NAMALWA (cell line): ENCODE data around the gene SLC35E1.
"Not testable (repeated sequence)": the region's sequence is repeated elsewhere in the genome, so short reads cannot be mapped to it uniquely, and the experiment has no call there.

ENCODE experiments used
- DNase-seq: peaks from one replicate; pipeline ENCODE4 v3.0.0-alpha.2; 2015; ENCODE audit warnings: low spot score

Gene SLC35E1

GRCh38 chr19:16581145-16581970, 9.1 kb upstream of the SLC35E1 start:
- no peak for DNase-seq

GRCh38 chr19:16579381-16579780, 7.2 kb upstream of the SLC35E1 start:
- no peak for DNase-seq

DNA sequence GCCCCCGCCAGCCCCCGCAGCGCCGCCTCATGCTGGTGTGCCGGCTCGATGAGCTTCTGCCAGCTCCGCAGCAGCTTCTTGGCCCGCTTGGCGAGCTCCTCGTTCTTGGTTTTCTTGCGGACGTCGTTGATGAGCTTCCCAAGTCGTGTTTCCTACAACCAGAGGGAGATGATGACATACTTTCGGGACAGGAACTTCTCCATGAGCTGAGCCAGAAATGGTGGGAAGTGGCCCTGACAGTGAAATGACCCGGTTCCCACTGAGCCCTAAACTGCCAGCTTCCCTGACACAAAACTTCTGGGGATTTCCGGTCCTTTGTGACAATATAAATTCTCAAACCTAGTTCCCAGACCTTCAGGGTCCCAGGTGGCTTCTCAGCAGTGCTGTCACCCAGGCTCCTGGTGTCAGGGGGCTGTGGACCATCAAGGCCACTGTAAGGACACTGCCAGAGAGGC, 5.3 kb upstream of the SLC35E1 start:
- no peak for DNase-seq

DNA sequence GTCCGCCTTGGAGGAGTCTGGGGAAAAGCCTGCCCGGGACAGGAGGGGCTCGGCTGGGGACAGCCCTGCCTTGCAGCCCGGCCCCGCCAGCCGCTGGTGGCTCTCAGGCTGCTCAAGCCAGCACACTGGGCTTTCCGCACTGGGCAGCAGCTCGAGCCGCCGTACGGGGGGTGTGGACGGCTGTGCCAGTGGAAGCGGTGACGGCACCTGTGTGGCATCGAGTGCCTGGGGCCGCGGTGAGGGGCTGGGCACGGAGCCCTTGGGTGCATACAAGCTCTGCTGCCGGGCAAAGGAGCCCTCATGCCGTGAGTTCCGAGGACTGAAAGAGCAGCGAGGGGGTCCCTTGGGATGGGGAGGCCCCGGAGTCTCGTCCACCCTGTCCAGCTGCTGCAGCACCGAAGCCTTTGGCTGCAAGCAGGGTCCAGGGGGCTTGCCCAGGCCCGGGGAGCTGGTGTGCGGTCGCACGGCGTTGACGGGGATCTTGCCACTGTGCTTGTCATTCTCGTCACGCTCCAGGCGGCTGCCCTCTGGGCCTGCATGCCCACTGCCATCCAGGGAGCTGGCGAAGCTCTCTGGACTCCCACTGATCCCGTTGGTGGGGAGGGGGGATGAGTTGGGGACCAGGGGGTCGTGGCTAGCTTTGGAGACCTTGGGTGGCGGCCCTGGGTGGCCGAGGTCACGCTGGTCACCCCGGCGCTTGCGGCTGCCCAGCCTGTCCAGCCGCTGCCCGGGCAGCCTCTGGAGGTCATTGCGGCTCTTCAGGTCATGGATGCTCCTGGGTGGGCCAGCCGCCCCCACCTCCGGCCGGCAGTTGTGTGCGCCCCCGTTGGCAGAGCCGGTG, 4.7 kb upstream of the SLC35E1 start:
- DNase-seq = no peak

DNA sequence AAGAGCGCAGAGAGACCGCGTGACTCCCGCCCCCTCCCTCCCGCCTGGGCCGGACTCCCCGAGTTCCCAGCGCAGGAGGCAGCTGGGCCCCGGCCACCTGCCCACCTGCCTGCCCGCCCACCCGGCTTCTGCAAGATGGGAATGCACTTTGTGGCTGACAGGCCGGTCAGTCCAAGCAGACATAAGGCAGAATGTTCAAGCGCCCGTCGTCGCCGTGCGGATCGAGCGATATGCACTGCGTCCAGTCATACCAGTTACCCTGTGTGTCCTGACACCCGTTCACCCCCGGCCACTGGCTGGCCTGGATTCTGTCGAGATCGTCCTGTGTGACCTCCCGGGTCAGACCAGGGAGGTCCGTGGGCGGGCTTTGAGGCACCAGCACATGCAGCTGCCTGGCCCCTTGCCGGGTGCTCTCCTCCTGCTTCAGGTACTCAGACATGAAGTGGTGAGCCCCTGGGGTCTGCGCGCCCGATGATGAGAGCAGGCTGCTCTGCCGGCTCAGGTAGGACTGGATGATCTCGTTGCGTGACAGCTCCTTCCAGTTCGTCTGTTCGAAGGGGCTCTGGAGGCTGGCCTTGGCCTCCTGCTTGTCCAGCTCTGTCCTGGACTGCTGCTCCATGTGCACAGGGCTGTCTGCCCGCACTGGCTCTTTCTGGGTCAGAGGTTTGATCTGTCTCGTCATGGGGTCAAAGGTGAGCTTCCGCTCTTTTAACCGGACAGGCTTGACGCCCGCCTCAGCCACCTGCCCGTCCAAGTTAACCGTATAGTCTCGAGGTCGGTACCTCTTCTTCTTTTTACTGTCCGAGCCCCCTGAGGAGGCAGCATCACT, 3.9 kb upstream of the SLC35E1 start:
- no peak for DNase-seq

DNA sequence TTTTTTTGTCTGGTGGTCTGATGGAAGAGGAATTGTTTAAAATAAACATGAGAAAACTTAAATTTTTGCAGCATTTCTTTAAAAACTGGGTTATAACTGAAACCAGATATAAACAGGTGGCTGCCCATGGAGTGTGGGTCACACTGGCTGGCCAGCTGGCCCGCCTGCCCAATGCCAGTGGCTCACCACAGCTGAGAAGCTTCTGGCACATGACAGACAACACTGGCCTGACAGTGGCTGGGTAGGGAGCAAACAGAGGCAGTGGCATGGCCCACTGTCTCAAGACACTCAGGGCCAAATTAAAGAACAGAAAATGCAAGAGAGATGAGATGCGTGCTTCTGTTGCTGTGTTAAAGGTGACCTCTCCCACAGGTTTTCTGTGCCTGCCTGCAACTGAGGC, 3.1 kb upstream of the SLC35E1 start:
- DNase-seq = no peak

- DNase-seq = peak; percentile 36
These were observed 1.7 kb upstream of the SLC35E1 start for GRCh38 chr19:16573925-16574324.

GRCh38 chr19:16573296-16573695, 1.1 kb upstream of the SLC35E1 start:
- no peak for DNase-seq

- DNase-seq = peak; percentile 63
These were observed 338 bp downstream of the SLC35E1 start for GRCh38 chr19:16571822-16572331.

- DNase-seq = peak; percentile 39
These were observed 932 bp downstream of the SLC35E1 start for GRCh38 chr19:16571283-16571682.

GRCh38 chr19:16569609-16570320, 2.5 kb downstream of the SLC35E1 start:
- DNase-seq = no peak

DNA sequence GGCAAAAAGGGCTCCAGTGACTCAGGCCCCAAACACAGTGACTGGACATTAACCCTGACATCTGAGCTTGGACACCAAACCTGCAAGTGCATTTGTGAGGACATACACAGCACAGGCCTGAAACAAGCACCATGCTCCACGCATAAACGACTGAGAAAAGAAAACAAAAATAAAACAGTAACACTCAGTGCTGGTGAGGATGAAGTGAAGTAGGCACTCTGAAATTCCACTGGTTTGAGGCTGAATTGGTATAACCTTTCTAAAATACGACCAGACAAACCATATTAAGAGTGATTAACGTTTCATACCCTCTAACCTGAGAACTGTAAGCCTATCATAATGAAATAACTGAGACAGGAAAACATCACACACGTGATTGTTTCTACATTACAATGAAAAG, 5.5 kb downstream of the SLC35E1 start:
- DNase-seq = no peak

DNA sequence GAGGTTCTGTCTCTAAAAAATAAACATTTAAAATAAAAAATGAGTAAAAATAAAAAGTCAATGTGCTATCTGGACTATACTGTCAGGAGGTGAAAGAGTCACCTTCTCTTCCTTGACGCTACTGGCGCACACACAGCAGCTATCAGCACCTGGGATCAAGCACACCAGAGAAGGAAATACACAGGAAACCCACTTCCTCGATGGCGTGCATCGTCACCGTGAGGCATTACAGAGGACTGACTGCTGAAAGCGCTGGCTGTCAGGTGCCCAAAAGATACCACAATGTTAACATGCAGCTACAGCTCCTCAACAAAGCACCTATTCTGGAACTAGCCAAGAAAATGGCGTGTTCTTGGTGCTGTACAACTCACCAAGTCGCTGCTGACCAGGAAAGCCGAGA, 6.1 kb downstream of the SLC35E1 start:
- DNase-seq = no peak

DNA sequence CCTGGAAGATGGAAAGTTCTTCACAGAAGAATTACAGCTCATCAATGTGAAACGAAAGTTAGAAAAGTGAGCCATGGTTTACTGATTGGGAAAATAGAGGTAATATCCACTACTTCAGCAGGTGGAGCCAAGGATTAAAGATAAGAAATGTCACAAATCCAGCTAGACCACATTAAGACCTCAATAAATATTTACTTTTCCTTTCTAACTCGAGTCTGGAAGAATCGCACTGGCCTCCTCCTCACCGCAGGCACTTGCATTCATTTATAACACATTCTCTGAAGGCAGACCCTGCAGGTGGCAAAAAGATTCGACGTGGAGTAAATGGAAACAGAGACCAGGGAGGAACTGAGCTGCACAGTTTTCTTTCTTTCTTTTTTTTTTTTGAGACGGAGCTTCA, 7.4 kb downstream of the SLC35E1 start:
- no peak for DNase-seq

- DNase-seq = no peak
These were observed 9.6 kb downstream of the SLC35E1 start for GRCh38 chr19:16562608-16563025.

DNA sequence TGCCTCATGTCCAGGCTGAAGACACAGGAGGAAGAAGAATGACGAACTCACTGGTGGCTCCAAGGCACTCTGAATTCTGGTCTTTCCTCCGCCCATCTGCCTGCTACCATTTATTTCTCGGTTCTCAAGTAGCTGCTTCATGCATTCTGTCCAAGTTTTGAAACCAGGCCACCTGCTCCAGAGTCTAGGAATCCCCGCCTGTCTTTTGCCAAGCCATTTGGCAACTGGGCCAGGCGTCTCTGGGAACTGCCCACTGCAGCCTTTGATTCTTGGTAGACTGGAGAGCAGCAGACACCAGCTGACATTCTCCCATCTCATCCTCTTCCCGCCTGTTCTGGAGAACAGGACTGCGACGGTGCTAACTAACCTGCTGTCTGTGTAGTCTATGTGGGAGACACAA, 10.8 kb downstream of the SLC35E1 start:
- no peak for DNase-seq

GRCh38 chr19:16559780-16560276, 12.4 kb downstream of the SLC35E1 start:
- no peak for DNase-seq

DNA sequence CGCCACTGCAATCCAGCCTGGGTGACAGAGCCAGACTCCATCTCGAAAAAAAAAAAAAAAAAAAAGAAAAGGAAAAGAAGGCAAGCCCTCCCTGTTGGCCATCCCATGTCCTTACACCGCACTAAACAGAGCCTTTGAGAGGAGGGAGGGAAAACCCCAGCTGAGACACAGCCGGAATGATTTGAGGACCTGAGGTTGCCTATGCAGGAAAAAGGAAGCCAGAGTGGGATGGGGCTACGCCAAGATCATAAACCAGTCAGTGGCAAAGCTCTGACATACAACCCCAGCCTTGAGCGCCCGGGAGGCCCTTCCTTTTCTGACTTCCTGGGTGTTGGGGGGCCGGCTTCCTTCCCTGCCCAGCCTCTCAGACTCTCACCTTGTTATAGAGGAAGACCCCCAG, 17.4 kb downstream of the SLC35E1 start:
- no peak for DNase-seq

GRCh38 chr19:16551902-16552301, 20.3 kb downstream of the SLC35E1 start:
- not testable (repeated sequence) for DNase-seq

- DNase-seq = no peak
These were observed 23.3 kb downstream of the SLC35E1 start for GRCh38 chr19:16548956-16549355.
